Mesenteric fat pad (tissue), 1 donor: ENCODE data around the gene TRNAU1AP. TPM values are rescaled to one million over a fixed set of nuclear protein-coding genes. Genes with fewer than 3 reads are reported as not detected.
"Not testable (repeated sequence)": the region's sequence is repeated elsewhere in the genome, so short reads cannot be mapped to it uniquely, and the experiment has no call there.

Experiments used
- DNase-seq: peaks from one replicate; pipeline ENCODE4 v3.0.0-alpha.2; 2020; ENCODE audit warnings: low spot score
- total RNA-seq: library from RNA; stranded (reverse); fragmentation: NEBNext Ultra II Directional; extraction: Animal tissue kit (Norgen Biotek cat#: 25700); gene quantifications from one replicate; pipeline ENCODE4 v1.2.1, GENCODE V29; 2021
- donor health status: DM: yes; HTN: yes; CAD: no.

Gene TRNAU1AP
- total RNA-seq, 1 donor from 2014 or later, result 25.1 TPM

GRCh38 chr1:28577052-28577678 is 24.3 kb downstream of the TRNAU1AP start:
- DNase-seq, result no peak

GRCh38 chr1:28577738-28578536 is 25.1 kb downstream of the TRNAU1AP start:
- no peak for DNase-seq

- DNase-seq, result no peak
Measured at GRCh38 chr1:28578696-28579218, 25.9 kb downstream of the TRNAU1AP start.

- no peak for DNase-seq
Measured at GRCh38 chr1:28579401-28579800, 26.5 kb downstream of the TRNAU1AP start.

GRCh38 chr1:28580722-28581530 is 28.0 kb downstream of the TRNAU1AP start:
- no peak for DNase-seq

GRCh38 chr1:28581531-28582247 is 28.8 kb downstream of the TRNAU1AP start:
- DNase-seq, result peak; percentile 99

- no peak for DNase-seq
Measured at GRCh38 chr1:28582248-28582615, 29.3 kb downstream of the TRNAU1AP start.

DNA sequence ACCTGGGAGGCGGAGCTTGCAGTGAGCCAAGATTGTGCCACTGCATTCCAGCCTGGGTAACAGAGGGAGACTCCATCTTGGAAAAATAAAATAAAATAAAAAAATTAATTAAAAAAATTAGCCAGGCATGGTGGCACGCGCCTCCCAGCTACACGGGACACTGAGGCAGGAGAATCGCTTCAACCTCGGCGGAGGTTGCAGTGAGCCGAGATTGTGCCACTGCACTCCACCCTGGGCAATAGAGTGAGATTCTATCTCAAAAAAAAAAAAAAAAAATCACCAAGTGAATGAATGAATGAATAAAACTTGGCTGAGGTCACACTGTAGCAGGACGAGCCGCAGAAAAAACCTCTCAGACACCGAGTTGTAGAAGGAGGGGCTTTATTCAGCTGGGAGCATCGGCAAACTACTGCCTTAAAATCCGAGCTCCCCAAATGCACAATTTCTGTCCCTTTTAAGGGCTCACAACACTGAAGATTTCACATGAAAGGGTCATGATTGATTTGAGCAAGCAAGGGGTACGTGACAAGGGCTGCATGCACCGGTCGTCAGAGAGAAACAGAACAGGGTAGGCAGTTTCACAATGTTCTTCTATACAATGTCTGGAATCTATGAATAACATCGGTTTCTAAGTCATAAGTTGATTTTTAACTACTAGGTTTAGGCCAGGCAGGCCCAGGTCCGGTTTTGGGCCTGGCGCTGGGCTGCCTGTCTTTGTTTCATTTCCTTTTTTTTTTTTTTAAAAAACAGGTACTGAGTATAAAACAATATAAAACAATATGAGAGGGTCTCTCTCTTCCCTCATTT is 33.9 kb downstream of the TRNAU1AP start:
- DNase-seq, result not testable (repeated sequence)

DNA sequence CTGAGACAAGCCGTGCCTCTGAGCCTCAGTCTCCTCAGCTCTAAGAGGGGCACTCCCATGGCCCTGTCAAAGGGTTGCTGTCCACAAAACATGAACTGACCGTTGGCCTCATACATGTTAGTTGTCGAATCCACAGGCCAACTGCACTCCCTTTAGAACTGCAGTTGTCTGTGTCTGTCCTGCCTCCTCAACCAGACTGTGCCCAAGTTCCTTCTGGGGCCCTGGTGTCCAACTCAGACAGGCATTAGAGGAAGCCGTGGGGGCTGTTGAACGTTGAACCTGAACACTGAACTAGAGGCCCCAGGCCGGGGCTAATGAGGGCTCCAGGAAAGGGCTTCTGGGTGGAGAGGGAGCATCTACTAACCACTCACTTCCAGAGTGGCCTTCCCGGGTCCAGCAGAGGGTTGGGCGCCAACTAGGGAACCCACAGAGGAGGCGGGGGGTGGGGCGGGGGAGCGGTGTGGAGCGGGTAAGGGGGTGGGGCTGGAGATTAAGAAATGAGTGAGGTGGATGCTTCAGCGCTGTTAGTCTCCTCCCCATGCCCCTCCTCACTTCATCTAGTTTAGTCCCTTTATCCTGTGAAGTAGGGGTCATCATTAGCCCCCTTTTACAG is 38.9 kb downstream of the TRNAU1AP start, which contains the start of gene RAB42:
Gene RAB42 (plus strand): TSS at position 558 of the 613 bp plus-strand sequence. CDS start 247 bp downstream, outside the sequence.
- no peak for DNase-seq

GRCh38 chr1:28592321-28593071 is 39.6 kb downstream of the TRNAU1AP start:
- no peak for DNase-seq

DNA sequence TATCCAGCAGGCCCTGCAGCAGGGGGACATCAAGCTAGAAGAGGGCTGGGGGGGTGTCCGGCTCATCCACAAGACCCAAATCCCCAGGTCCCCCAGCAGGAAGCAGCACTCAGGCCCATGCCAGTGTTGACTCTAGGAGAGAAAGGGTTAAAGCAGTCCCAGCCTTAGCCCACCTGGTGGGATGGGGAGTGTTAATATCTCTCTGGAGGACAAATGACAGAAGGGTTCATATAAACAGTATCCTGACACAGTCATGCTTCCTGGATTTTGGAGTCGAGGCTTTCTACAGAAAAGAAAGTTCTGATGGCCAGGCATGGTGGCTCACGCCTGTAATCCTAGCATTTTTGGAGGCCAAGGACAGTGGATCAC is 41.1 kb downstream of the TRNAU1AP start:
- not testable (repeated sequence) for DNase-seq

DNA sequence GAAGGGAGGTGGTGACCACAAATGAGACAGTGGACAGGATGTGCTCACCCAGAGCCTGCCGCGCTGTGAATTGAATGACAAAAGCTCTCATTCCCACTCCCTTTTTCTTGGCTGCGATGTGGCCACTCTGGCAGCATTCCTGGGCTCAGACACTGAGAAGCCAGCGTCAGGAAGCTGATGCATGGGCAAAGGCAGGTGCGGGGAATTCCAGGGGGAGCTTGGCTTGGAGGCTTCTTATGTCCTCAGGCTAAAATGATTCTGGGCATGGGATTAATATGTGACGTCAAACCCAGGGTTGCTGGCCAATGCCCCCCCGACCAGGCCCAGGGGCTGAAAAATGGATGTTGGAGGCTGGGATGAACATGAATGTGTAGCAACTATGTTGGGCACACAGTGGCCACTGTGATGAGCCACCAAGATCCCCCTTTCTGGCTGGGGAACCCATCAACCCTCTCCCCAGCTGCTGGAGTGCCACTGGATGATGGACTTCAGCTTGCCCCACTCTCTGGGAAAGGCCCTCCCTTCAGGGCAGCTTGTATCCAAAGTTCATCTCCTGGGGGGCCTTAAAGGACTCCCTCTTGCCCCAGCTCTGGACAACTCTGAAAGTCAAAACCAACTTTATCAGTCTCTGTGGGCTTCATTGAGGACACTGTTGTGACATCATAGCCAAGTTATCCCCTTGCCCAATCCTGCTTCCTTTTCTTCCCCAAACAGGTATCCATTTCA is 42.0 kb downstream of the TRNAU1AP start:
- DNase-seq, result not testable (repeated sequence)

GRCh38 chr1:28595412-28596191 is 42.7 kb downstream of the TRNAU1AP start:
- DNase-seq, result no peak

DNA sequence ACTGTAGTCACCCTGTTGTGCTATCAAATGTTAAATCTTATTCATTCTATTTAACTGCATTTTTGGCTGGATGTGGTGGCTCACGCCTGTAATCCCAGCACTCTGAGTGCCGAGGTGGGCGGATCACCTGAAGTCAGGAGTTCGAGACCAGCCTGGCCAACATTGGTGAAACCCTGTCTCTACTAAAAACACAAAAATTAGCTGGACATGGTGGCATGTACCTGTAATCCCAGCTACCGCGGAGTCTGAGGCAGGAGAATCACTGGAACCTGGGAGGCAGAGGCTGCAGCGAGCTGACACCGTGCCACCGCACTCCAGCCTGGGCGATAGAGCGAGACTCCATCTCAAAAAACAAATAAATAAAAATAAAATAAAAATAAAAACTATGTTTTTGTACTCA is 43.4 kb downstream of the TRNAU1AP start:
- DNase-seq, result not testable (repeated sequence)

DNA sequence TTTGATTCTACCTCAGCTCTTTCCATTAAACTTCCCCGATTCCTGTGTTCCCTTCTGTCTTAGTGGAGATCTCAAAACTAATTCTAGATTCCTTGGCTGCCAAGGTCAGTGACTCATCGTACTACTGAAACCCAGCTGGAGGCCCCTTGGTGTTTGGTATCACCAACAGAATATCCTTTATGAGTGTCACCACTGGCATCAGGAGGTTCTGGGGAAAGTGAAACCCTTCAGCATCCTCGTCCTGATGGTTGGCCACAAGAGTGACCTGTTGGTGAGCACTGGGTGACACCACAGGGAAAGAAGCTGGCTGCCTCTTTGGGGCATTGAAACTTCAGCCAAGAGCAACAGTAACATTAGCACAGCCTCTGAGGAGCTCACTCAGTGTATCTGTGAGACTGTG is 48.8 kb downstream of the TRNAU1AP start:
- no peak for DNase-seq

DNA sequence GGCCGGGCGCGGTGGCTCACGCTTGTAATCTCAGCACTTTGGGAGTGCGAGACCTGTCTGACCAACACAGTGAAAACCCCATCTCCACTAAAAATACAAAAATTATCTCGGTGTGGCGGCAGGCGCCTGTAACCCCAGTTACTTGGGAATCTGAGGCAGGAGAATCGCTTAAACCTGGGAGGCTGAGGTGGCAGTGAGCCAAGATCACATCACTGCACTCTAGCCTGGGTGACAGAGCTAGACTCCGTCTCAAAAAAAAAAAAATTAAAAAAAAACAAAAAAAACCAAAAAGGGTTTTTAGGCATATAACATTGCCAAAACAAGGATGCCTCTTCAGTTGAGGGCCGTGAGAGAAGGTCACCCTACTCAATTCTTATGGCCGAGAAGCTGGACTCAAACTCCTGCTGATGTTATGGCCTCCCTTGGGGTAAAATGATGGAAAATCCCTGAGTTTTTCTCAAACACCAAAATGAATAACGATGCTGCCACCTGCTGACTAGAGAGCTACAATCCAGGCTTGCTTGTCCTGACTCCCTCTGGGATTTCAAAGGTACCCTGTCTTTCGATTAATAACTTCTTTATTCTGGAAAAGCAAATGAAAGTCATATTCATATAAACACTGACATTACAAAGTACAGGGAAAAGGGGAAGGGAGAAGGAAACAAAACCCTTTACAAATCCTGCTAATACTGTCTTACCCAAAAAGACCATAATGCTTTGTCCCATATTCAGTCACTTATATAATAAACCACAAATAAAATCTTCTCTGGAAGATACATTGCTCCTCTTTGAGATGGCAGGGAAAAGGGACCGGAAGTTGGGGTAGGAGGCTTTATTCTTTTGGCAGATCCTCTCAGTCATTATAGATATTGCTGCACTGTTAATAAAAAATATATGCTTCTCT is 49.9 kb downstream of the TRNAU1AP start:
- DNase-seq, result no peak
